Mucosa of descending colon (tissue), 3 donors: Measurements from ENCODE around the gene BORCS6. TPM values are rescaled to one million over a fixed set of nuclear protein-coding genes. Genes with fewer than 3 reads are reported as not detected.
"Not testable (repeated sequence)": the region's sequence is repeated elsewhere in the genome, so short reads cannot be mapped to it uniquely, and the experiment has no call there.

ENCODE experiments used
- ATAC-seq: fragments of 200-7000 bp; cut with Tn5 transposase; one replicate; pipeline ENCODE4 v1.9.1; 2020; ENCODE audit warnings: mild to moderate bottlenecking, moderate library complexity
- DNase-seq, 3 donors: peaks; one replicate each; pipeline ENCODE4 v3.0.0-alpha.2; 2020
- H3K36me3 ChIP-seq: fragments of 200-600 bp; one replicate; pipeline ENCODE4 v1.8.0; 2021; ENCODE audit warnings: low read depth, mild to moderate bottlenecking
- H3K4me1 ChIP-seq: fragments of 200-600 bp; one replicate; pipeline ENCODE4 v1.8.0; 2021; ENCODE audit warnings: low read depth, mild to moderate bottlenecking
- H3K4me3 ChIP-seq: fragments of 200-600 bp; one replicate; pipeline ENCODE4 v1.8.0; 2021; ENCODE audit warnings: mild to moderate bottlenecking
- H3K9me3 ChIP-seq: fragments of 200-600 bp; one replicate; pipeline ENCODE4 v1.8.0; 2021; ENCODE audit warnings: mild to moderate bottlenecking
- CTCF ChIP-seq: fragments of 200-600 bp; IDR thresholded peaks from one replicate; pipeline ENCODE4 v1.8.0; 2022; ENCODE audit warnings: antibody characterized with exemption, mild to moderate bottlenecking
- intact Hi-C, 2 donors: fragments of 100-400 bp; cut with DNase I in 1 of 2; cut with micrococcal nuclease in 1 of 2; formaldehyde crosslinking; loops; one replicate each; pipeline versions ENCODE4 v1.11.0 to v1.11.1; 2022; cut with DNase I, micrococcal nuclease
- total RNA-seq, 3 donors: library from RNA; stranded (reverse); fragmentation: NEBNext Ultra II Directional in 2 of 3; extraction: Animal tissue kit (Norgen Biotek cat#: 25700) in 2 of 3; gene quantifications; one replicate each; pipeline versions ENCODE4 v1.2.1 to v1.2.4, GENCODE V29; 2021 to 2023
- donor health status: DM: no; HTN: no; CAD: no; lungs with moderate emphysema.
- donor health status: DM: no; HTN: no; CAD: no.
- donor health status: DM: no; HTN: yes; CAD: no.

Gene BORCS6
- total RNA-seq, 3 donors from 2014 or later, result 10.5 to 11.4 (median 11.0) TPM

GRCh38 chr17:8223356-8224126, 33.6 kb upstream of the BORCS6 start:
- DNase-seq (peak; percentile 81 to 87 (median 82)), ATAC-seq (peak; percentile 33)
- no peak for TF ChIP-seq CTCF
- peaks cover 20% of the 10 kb centered on the region for H3K4me1 ChIP-seq
- peak overlapping the region; percentile 42 for H3K4me3 ChIP-seq
- H3K36me3 ChIP-seq, result no peaks in the 10 kb centered on the region
- intact Hi-C loops, result loop anchor here in 1 of 2 donors (2.0 kb wide), 1 partner anchor 37 kb away; no protein-coding TSS in a partner anchor
- no peaks in the 10 kb centered on the region for H3K9me3 ChIP-seq

- TF ChIP-seq CTCF, result no peak
- H3K36me3 ChIP-seq, result no peaks in the 10 kb centered on the region
- DNase-seq (peak; percentile 94 to 97 (median 96)), ATAC-seq (peak; percentile 75)
- H3K9me3 ChIP-seq, result no peaks in the 10 kb centered on the region
- peaks cover 23% of the 10 kb centered on the region for H3K4me1 ChIP-seq
- intact Hi-C loops, result loop anchor here in 1 of 2 donors (2.0 kb wide), 1 partner anchor 36 kb away; no protein-coding TSS in a partner anchor
- H3K4me3 ChIP-seq, result peak overlapping the region; percentile 42
These were observed 32.8 kb upstream of the BORCS6 start for GRCh38 chr17:8222630-8223355.

GRCh38 chr17:8222380-8222629, 32.3 kb upstream of the BORCS6 start:
- no peaks in the 10 kb centered on the region for H3K9me3 ChIP-seq
- no peak for DNase-seq
- TF ChIP-seq CTCF, result no peak
- H3K4me1 ChIP-seq, result peaks cover 22% of the 10 kb centered on the region
- peak; percentile 59 for ATAC-seq
- intact Hi-C loops, result loop anchor here in 1 of 2 donors (2.0 kb wide), 1 partner anchor 36 kb away; no protein-coding TSS in a partner anchor
- H3K36me3 ChIP-seq, result no peaks in the 10 kb centered on the region
- peak overlapping the region; percentile 42 for H3K4me3 ChIP-seq

- TF ChIP-seq CTCF, result no peak
- Histone ChIP-seq H3K4me3 (peak overlapping the region; percentile 42), H3K9me3 (no peaks in the 10 kb centered on the region), H3K36me3 (no peaks in the 10 kb centered on the region), H3K4me1 (peaks cover 17% of the 10 kb centered on the region)
- intact Hi-C loops, result loop anchor here in 1 of 2 donors (2.0 kb wide), 1 partner anchor 35 kb away; no protein-coding TSS in a partner anchor
- peak; percentile 62 for ATAC-seq
- DNase-seq, result peak; percentile 83 to 96 (median 89)
These were observed 31.8 kb upstream of the BORCS6 start for GRCh38 chr17:8221663-8222379.

GRCh38 chr17:8220783-8221662, 31.0 kb upstream of the BORCS6 start:
- peak; percentile 86 to 96 (median 91) for DNase-seq

GRCh38 chr17:8214000-8214399, 24.0 kb upstream of the BORCS6 start:
- intact Hi-C loops, ATAC-seq, H3K36me3 ChIP-seq, H3K4me1 ChIP-seq, DNase-seq, H3K4me3 ChIP-seq, H3K9me3 ChIP-seq: not testable (repeated sequence)

More at GRCh38 chr17:8220783-8221662, 31.0 kb upstream of the BORCS6 start:
- peaks cover 9% of the 10 kb centered on the region for H3K4me1 ChIP-seq
- intact Hi-C loops, result no loop called here
- no peak for TF ChIP-seq CTCF
- H3K4me3 ChIP-seq, result peak overlapping the region; percentile 42
- H3K36me3 ChIP-seq, result no peaks in the 10 kb centered on the region
- no peaks in the 10 kb centered on the region for H3K9me3 ChIP-seq
- peak; percentile 59 for ATAC-seq
